Mesendoderm (in vitro differentiated cells): ENCODE results near the gene FAM32A.

Experiments
- DNase-seq: peaks from one replicate; pipeline ENCODE4 v3.0.0; 2013
- H2AK5ac ChIP-seq: 2 replicates; pipeline ENCODE4 v1.6.1; 2013; ENCODE audit warnings: low read length, inconsistent platforms
- H2BK120ac ChIP-seq: 2 replicates; pipeline ENCODE4 v1.6.1; 2013; ENCODE audit warnings: low read depth, mild to moderate bottlenecking, low read length, moderate library complexity, mixed read lengths
- H2BK15ac ChIP-seq: replicated peaks from 2 replicates; pipeline ENCODE4 v1.6.1; 2013; ENCODE audit warnings: low read depth, mild to moderate bottlenecking, moderate library complexity
- H2BK5ac ChIP-seq: 2 replicates; pipeline ENCODE4 v1.6.1; 2013; ENCODE audit warnings: low read length, inconsistent platforms
- H3K18ac ChIP-seq: 2 replicates; pipeline ENCODE4 v1.6.1; 2013; ENCODE audit warnings: mild to moderate bottlenecking, low read length, mixed read lengths
- H3K23ac ChIP-seq: one replicate; pipeline ENCODE4 v1.6.1; 2013; ENCODE audit warnings: low read length
- H3K27ac ChIP-seq: 2 replicates; pipeline ENCODE4 v1.5.1; 2013; ENCODE audit warnings: low read depth, mild to moderate bottlenecking, inconsistent platforms, low read length, moderate library complexity
- H3K27me3 ChIP-seq: 2 replicates; pipeline ENCODE4 v1.6.1; 2013; ENCODE audit warnings: low read length, control low read depth, mild to moderate bottlenecking, inconsistent platforms; ENCODE audit not compliant: insufficient read depth, poor library complexity
- H3K36me3 ChIP-seq: 2 replicates; pipeline ENCODE4 v1.6.1; 2013; ENCODE audit warnings: low read length, inconsistent platforms; ENCODE audit not compliant: control insufficient read depth, insufficient read depth
- H3K4ac ChIP-seq: one replicate; pipeline ENCODE4 v1.6.1; 2013; ENCODE audit warnings: low read depth, mild to moderate bottlenecking, low read length, moderate library complexity
- H3K4me1 ChIP-seq: 2 replicates; pipeline ENCODE4 v1.6.1; 2013; ENCODE audit warnings: low read depth, low read length, inconsistent platforms; ENCODE audit not compliant: control insufficient read depth
- H3K4me2 ChIP-seq: 2 replicates; pipeline ENCODE4 v1.6.1; 2013; ENCODE audit warnings: low read length
- H3K4me3 ChIP-seq: 2 replicates; pipeline ENCODE4 v1.5.1; 2013; ENCODE audit warnings: mild to moderate bottlenecking, low read length
- H3K56ac ChIP-seq: one replicate; pipeline ENCODE4 v1.6.1; 2013; ENCODE audit warnings: low read length
- H3K79me1 ChIP-seq: 2 replicates; pipeline ENCODE4 v1.6.1; 2013; ENCODE audit warnings: low read length, inconsistent platforms
- H3K79me2 ChIP-seq: 2 replicates; pipeline ENCODE4 v1.6.1; 2013; ENCODE audit warnings: mild to moderate bottlenecking, low read length; ENCODE audit not compliant: control insufficient read depth, insufficient read depth
- H3K9ac ChIP-seq: 2 replicates; pipeline ENCODE4 v1.6.1; 2013; ENCODE audit warnings: low read length, inconsistent platforms
- H4K5ac ChIP-seq: one replicate; pipeline ENCODE4 v1.6.1; 2013; ENCODE audit warnings: low read length
- H4K8ac ChIP-seq: one replicate; pipeline ENCODE4 v1.6.1; 2013; ENCODE audit warnings: low read depth, mild to moderate bottlenecking, control low read depth, low read length, moderate library complexity
- WGBS: extraction: QIAGEN DNeasy Blood & Tissue Kit; methylation state at CpG from one replicate; pipeline ENCODE4 v1.1.7; 2013; ENCODE audit warnings: low lambda C conversion rate, missing lambda C conversion rate; ENCODE audit not compliant: insufficient coverage; ENCODE audit errors: extremely low coverage; 5-methylcytosine and 5-hydroxymethylcytosine counted together

FAM32A gene

GRCh38 chr19:16200038-16201010 lies 15.1 kb downstream of the FAM32A start:
- H3K4me2 ChIP-seq = no peak overlapping the region
- H4K8ac ChIP-seq = no peak overlapping the region
- no peak overlapping the region for H2BK5ac ChIP-seq
- no peak overlapping the region for H3K27ac ChIP-seq
- no peak overlapping the region for H3K56ac ChIP-seq
- peaks cover 4% of the 10 kb centered on the region for H3K79me2 ChIP-seq
- no peaks in the 10 kb centered on the region for H3K36me3 ChIP-seq
- no peak overlapping the region for H2BK15ac ChIP-seq
- H3K18ac ChIP-seq = no peak overlapping the region
- H3K79me1 ChIP-seq = peaks cover 10% of the 10 kb centered on the region
- WGBS = no CpG with 5 or more reads among the region's 20 CpGs
- peak; percentile 31 for DNase-seq
- no peak overlapping the region for H3K4ac ChIP-seq
- no peak overlapping the region for H4K5ac ChIP-seq
- H2AK5ac ChIP-seq = no peak overlapping the region
- H3K4me1 ChIP-seq = peaks cover 3% of the 10 kb centered on the region
- no peak overlapping the region for H3K4me3 ChIP-seq
- H3K27me3 ChIP-seq = no peaks in the 10 kb centered on the region
- H3K23ac ChIP-seq = no peak overlapping the region
- H3K9ac ChIP-seq = no peak overlapping the region
- H2BK120ac ChIP-seq = no peak overlapping the region

GRCh38 chr19:16201011-16201391 lies 15.8 kb downstream of the FAM32A start:
- no peak overlapping the region for H3K23ac ChIP-seq
- peaks cover 4% of the 10 kb centered on the region for H3K79me2 ChIP-seq
- peaks cover 10% of the 10 kb centered on the region for H3K79me1 ChIP-seq
- H4K8ac ChIP-seq = no peak overlapping the region
- no peak overlapping the region for H3K56ac ChIP-seq
- H3K27me3 ChIP-seq = no peaks in the 10 kb centered on the region
- H4K5ac ChIP-seq = no peak overlapping the region
- no peak overlapping the region for H3K27ac ChIP-seq
- H2BK5ac ChIP-seq = no peak overlapping the region
- no peak overlapping the region for H3K4me2 ChIP-seq
- no peaks in the 10 kb centered on the region for H3K36me3 ChIP-seq
- H3K4me1 ChIP-seq = peaks cover 3% of the 10 kb centered on the region
- no CpG with 5 or more reads among the region's 4 CpGs for WGBS
- no peak overlapping the region for H3K9ac ChIP-seq
- no peak overlapping the region for H3K4ac ChIP-seq
- H3K4me3 ChIP-seq = no peak overlapping the region
- DNase-seq = no peak
- no peak overlapping the region for H2BK15ac ChIP-seq
- no peak overlapping the region for H3K18ac ChIP-seq
- no peak overlapping the region for H2BK120ac ChIP-seq
- H2AK5ac ChIP-seq = no peak overlapping the region

- WGBS = no CpG with 5 or more reads among the region's 22 CpGs
- Histone ChIP-seq H4K8ac (no peak overlapping the region), H3K9ac (no peak overlapping the region), H3K56ac (no peak overlapping the region), H2AK5ac (no peak overlapping the region), H3K4ac (no peak overlapping the region), H2BK15ac (no peak overlapping the region), H4K5ac (no peak overlapping the region), H3K4me1 (peaks cover 3% of the 10 kb centered on the region), H3K79me2 (peaks cover 4% of the 10 kb centered on the region), H3K23ac (no peak overlapping the region), H2BK120ac (no peak overlapping the region), H3K4me2 (no peak overlapping the region), H3K79me1 (peaks cover 10% of the 10 kb centered on the region), H3K36me3 (no peaks in the 10 kb centered on the region), H3K27me3 (no peaks in the 10 kb centered on the region), H2BK5ac (no peak overlapping the region), H3K18ac (no peak overlapping the region), H3K4me3 (no peak overlapping the region), H3K27ac (no peak overlapping the region)
- no peak for DNase-seq
Observed at GRCh38 chr19:16202320-16203255, 17.4 kb downstream of the FAM32A start.

- no peak overlapping the region for H2AK5ac ChIP-seq
- H2BK15ac ChIP-seq = no peak overlapping the region
- no peak overlapping the region for H3K23ac ChIP-seq
- no peak overlapping the region for H3K4me3 ChIP-seq
- no peaks in the 10 kb centered on the region for H3K27me3 ChIP-seq
- no peak overlapping the region for H3K9ac ChIP-seq
- no peaks in the 10 kb centered on the region for H3K36me3 ChIP-seq
- H3K27ac ChIP-seq = no peak overlapping the region
- no peak overlapping the region for H3K4ac ChIP-seq
- H4K8ac ChIP-seq = no peak overlapping the region
- no peak overlapping the region for H3K4me2 ChIP-seq
- H2BK120ac ChIP-seq = no peak overlapping the region
- no CpG with 5 or more reads among the region's 19 CpGs for WGBS
- H3K56ac ChIP-seq = no peak overlapping the region
- H3K79me1 ChIP-seq = peaks cover 8% of the 10 kb centered on the region
- H4K5ac ChIP-seq = no peak overlapping the region
- H3K79me2 ChIP-seq = peaks cover 2% of the 10 kb centered on the region
- H3K18ac ChIP-seq = no peak overlapping the region
- peaks cover 1% of the 10 kb centered on the region for H3K4me1 ChIP-seq
- H2BK5ac ChIP-seq = no peak overlapping the region
- no peak for DNase-seq
Observed at GRCh38 chr19:16203256-16204004, 18.2 kb downstream of the FAM32A start.

GRCh38 chr19:16204005-16204294 lies 18.7 kb downstream of the FAM32A start:
- H3K4me2 ChIP-seq = no peak overlapping the region
- no peak overlapping the region for H3K56ac ChIP-seq
- H3K4me3 ChIP-seq = no peak overlapping the region
- H4K8ac ChIP-seq = no peak overlapping the region
- H3K4me1 ChIP-seq = no peaks in the 10 kb centered on the region
- H2AK5ac ChIP-seq = no peak overlapping the region
- no peak overlapping the region for H2BK120ac ChIP-seq
- H2BK5ac ChIP-seq = no peak overlapping the region
- H2BK15ac ChIP-seq = no peak overlapping the region
- no peak overlapping the region for H3K4ac ChIP-seq
- DNase-seq = no peak
- no peak overlapping the region for H3K27ac ChIP-seq
- H3K27me3 ChIP-seq = no peaks in the 10 kb centered on the region
- no peak overlapping the region for H3K18ac ChIP-seq
- peaks cover 6% of the 10 kb centered on the region for H3K79me1 ChIP-seq
- no peak overlapping the region for H4K5ac ChIP-seq
- H3K79me2 ChIP-seq = no peaks in the 10 kb centered on the region
- no CpG with 5 or more reads among the region's 5 CpGs for WGBS
- no peak overlapping the region for H3K23ac ChIP-seq
- no peak overlapping the region for H3K9ac ChIP-seq
- H3K36me3 ChIP-seq = peaks cover 1% of the 10 kb centered on the region
